HCT116 (cell line): ENCODE results near the gene L1CAM. TPM values are rescaled to one million over a fixed set of nuclear protein-coding genes. Genes with fewer than 3 reads are reported as not detected.

Source experiments
- ATAC-seq: fragments of 200-7000 bp; cut with Tn5 transposase; 2 replicates; pipeline ENCODE4 v1.9.1; 2020; ENCODE audit warnings: mild to moderate bottlenecking, moderate library complexity
- BruUV-seq: library from RNA; stranded (reverse); fragments of 400-500 nt; replicated peaks from 2 replicates; lab custom pipeline; 2021; lab: Mats Ljungman, UMichigan
- CTCF ChIA-PET: fragments of 300-600 bp; sonication (Branson Sonifier 250); formaldehyde crosslinking; loops from one replicate; lab custom pipeline; 2021; ENCODE audit warnings: antibody characterized with exemption; lab: Charles Lee
- POLR2A ChIA-PET: fragments of 300-600, 350-600 bp; sonication (Branson Sonifier 250); formaldehyde crosslinking; loops from one replicate; lab custom pipeline; 2021; ENCODE audit warnings: antibody characterized with exemption; lab: Charles Lee
- RAD21 ChIA-PET, 2 experiments: fragments of 300-600 bp; sonication (Branson Sonifier 250); formaldehyde crosslinking; loops; one replicate each; lab custom pipeline; 2023; ENCODE audit warnings: low total read pairs in 2 of 2; ENCODE audit not compliant: uncharacterized antibody in 2 of 2, unreplicated experiment in 2 of 2, low non-redundant PET in 1 of 2; lab: Charles Lee
- DNase-seq: peaks from one replicate; pipeline ENCODE4 v3.0.0-alpha.2; 2010; ENCODE audit warnings: low read depth, low spot score
- H2AFZ ChIP-seq: fragments of 200-600 bp; shearing (Covaris generic), sonication (generic); 2 replicates; pipeline ENCODE4 v1.6.1; 2017; ENCODE audit warnings: low read depth, mixed run types, mixed read lengths, antibody characterized with exemption, low read length; ENCODE audit not compliant: poor library complexity, severe bottlenecking
- H3K27ac ChIP-seq: 2 replicates; pipeline ENCODE4 v1.5.1; 2012; ENCODE audit warnings: low read depth, low read length
- H3K27me3 ChIP-seq: fragments of 200-600 bp; sonication (generic); 2 replicates; pipeline ENCODE4 v1.6.1; 2016; ENCODE audit warnings: mixed run types, low read length, mixed read lengths; ENCODE audit not compliant: insufficient read depth
- H3K36me3 ChIP-seq, 2 experiments: fragments of 200-500 bp in 1 of 2; fragments of 200-600 bp in 1 of 2; sonication (Bioruptor generic) in 1 of 2; sonication (generic) in 1 of 2; 2 replicates each; pipeline versions ENCODE4 v1.5.1 to v1.6.1; 2014 to 2016; ENCODE audit warnings: low read length in 2 of 2, inconsistent platforms in 1 of 2, mixed read lengths in 1 of 2, mixed run types in 1 of 2; ENCODE audit not compliant: insufficient read depth in 2 of 2, control insufficient read depth in 1 of 2
- H3K4me1 ChIP-seq, 2 experiments: fragments of 200-600 bp in 1 of 2; sonication (generic) in 1 of 2; 2 replicates each; pipeline versions ENCODE4 v1.5.1 to v1.6.1; 2012 to 2017; ENCODE audit warnings: low read length in 2 of 2, inconsistent platforms in 1 of 2, mild to moderate bottlenecking in 1 of 2, mixed read lengths in 1 of 2, mixed run types in 1 of 2, moderate library complexity in 1 of 2; ENCODE audit not compliant: insufficient read depth in 2 of 2, control insufficient read depth in 1 of 2
- H3K4me2 ChIP-seq: fragments of 200-600 bp; sonication (generic); 2 replicates; pipeline ENCODE4 v1.6.1; 2017; ENCODE audit warnings: mixed run types, low read length, mixed read lengths
- H3K4me3 ChIP-seq, 2 experiments: fragments of 200-600 bp in 1 of 2; sonication (generic) in 1 of 2; replicated peaks in 1 of 2; 2 replicates each; pipeline ENCODE4 v1.5.1; 2011 to 2016; ENCODE audit warnings: low read length in 2 of 2, control low read depth in 1 of 2, low read depth in 1 of 2, mild to moderate bottlenecking in 1 of 2, mixed read lengths in 1 of 2, mixed run types in 1 of 2
- H3K79me2 ChIP-seq: fragments of 200-600 bp; sonication (generic); 2 replicates; pipeline ENCODE4 v1.6.1; 2017; ENCODE audit warnings: mild to moderate bottlenecking, mixed run types, low read length, moderate library complexity, mixed read lengths; ENCODE audit not compliant: insufficient read depth
- H3K9ac ChIP-seq: fragments of 200-600 bp; sonication (generic); 2 replicates; pipeline ENCODE4 v1.6.1; 2016; ENCODE audit warnings: low read length, mixed read lengths
- H3K9me2 ChIP-seq: fragments of 200-600 bp; sonication (generic), shearing (Covaris generic); 2 replicates; pipeline ENCODE4 v1.6.1; 2017; ENCODE audit warnings: mixed run types, mild to moderate bottlenecking, moderate library complexity; ENCODE audit not compliant: insufficient read depth
- H3K9me3 ChIP-seq, 2 experiments: fragments of 200-500 bp in 1 of 2; fragments of 200-600 bp in 1 of 2; sonication (Bioruptor generic) in 1 of 2; sonication (generic) in 1 of 2; 2 replicates each; pipeline ENCODE4 v1.6.1; 2014 to 2017; ENCODE audit warnings: low read length in 2 of 2, mixed read lengths in 2 of 2, inconsistent platforms in 1 of 2, low read depth in 1 of 2, mild to moderate bottlenecking in 1 of 2, mixed run types in 1 of 2, moderate library complexity in 1 of 2; ENCODE audit not compliant: control insufficient read depth in 1 of 2, insufficient read depth in 1 of 2
- H4K20me1 ChIP-seq: fragments of 200-600 bp; sonication (generic), shearing (Covaris generic); 2 replicates; pipeline ENCODE4 v1.6.1; 2017; ENCODE audit warnings: mixed run types, mild to moderate bottlenecking, moderate library complexity; ENCODE audit not compliant: insufficient read depth
- CEBPB ChIP-seq: IDR thresholded peaks from 2 replicates; pipeline ENCODE4 v1.6.1; 2012; ENCODE audit warnings: low read depth
- ELF1 ChIP-seq: IDR thresholded peaks from 2 replicates; pipeline ENCODE4 v1.6.1; 2012; ENCODE audit warnings: low read depth, borderline replicate concordance
- EZH2 ChIP-seq: fragments of 200-600 bp; sonication (generic); IDR thresholded peaks from 2 replicates; pipeline ENCODE4 v1.6.1; 2017; ENCODE audit warnings: antibody characterized with exemption, mixed run types
- EZH2phosphoT487 ChIP-seq: fragments of 200-600 bp; IDR thresholded peaks from 2 replicates; pipeline ENCODE4 v1.6.1; 2018; ENCODE audit warnings: antibody characterized with exemption, borderline replicate concordance
- FOSL1 ChIP-seq: IDR thresholded peaks from 2 replicates; pipeline ENCODE4 v1.6.1; 2012; ENCODE audit warnings: low read depth
- POLR2A ChIP-seq: IDR thresholded peaks from 2 replicates; pipeline ENCODE4 v1.7.0; 2011; ENCODE audit warnings: borderline replicate concordance; ENCODE audit not compliant: insufficient read depth, insufficient read length; ENCODE audit errors: extremely low read depth
- POLR2AphosphoS5 ChIP-seq: IDR thresholded peaks from 2 replicates; pipeline ENCODE4 v1.6.1; 2011; ENCODE audit warnings: mild to moderate bottlenecking, low read depth, low read length, moderate library complexity
- RAD21 ChIP-seq: IDR thresholded peaks from 2 replicates; pipeline ENCODE4 v1.6.1; 2012; ENCODE audit warnings: low read depth, mild to moderate bottlenecking
- REST ChIP-seq: IDR thresholded peaks from 2 replicates; pipeline ENCODE4 v1.6.1; 2012; ENCODE audit warnings: low read depth
- SIN3A ChIP-seq: IDR thresholded peaks from 2 replicates; pipeline ENCODE4 v1.6.1; 2012; ENCODE audit warnings: low read depth
- SRF ChIP-seq: IDR thresholded peaks from 2 replicates; pipeline ENCODE4 v1.6.1; 2012; ENCODE audit warnings: low read depth
- TCF7L2 ChIP-seq: IDR thresholded peaks from 2 replicates; pipeline ENCODE4 v1.7.0; 2011; ENCODE audit warnings: borderline replicate concordance, inconsistent platforms; ENCODE audit not compliant: insufficient read depth, insufficient read length; ENCODE audit errors: extremely low read depth
- ZBTB33 ChIP-seq: IDR thresholded peaks from 2 replicates; pipeline ENCODE4 v1.6.1; 2011; ENCODE audit warnings: mild to moderate bottlenecking, low read length, moderate library complexity; ENCODE audit not compliant: insufficient replicate concordance; ENCODE audit errors: extremely low read depth
- ZFX ChIP-seq: fragments of 450-650 bp; IDR thresholded peaks from 2 replicates; pipeline ENCODE4 v1.6.1; 2017
- ZNF274 ChIP-seq: fragments of 200-500 bp; sonication (Bioruptor generic); IDR thresholded peaks from 2 replicates; pipeline ENCODE4 v1.6.1; 2014; ENCODE audit warnings: mild to moderate bottlenecking, low read depth, low read length, inconsistent platforms
- intact Hi-C: fragments of 100-400 bp; cut with micrococcal nuclease; formaldehyde crosslinking; loops from 2 replicates; pipeline ENCODE4 v1.10.0; 2022
- total RNA-seq: library from RNA; stranded (reverse); gene quantifications from one replicate; pipeline ENCODE4 v1.2.1, GENCODE V29; 2021; ENCODE audit not compliant: unreplicated experiment
- TF ChIP-seq, protein P1 (sequence below), 3 experiments: fragments of 200-600 bp in 1 of 3; sonication (generic) in 1 of 3; IDR thresholded peaks in 2 of 3; conservative IDR thresholded peaks in 1 of 3; 2 replicates each; pipeline ENCODE4 v1.5.1; 2012 to 2017; ENCODE audit warnings: low read depth in 2 of 3, low read length in 2 of 3, antibody characterized with exemption in 1 of 3, borderline replicate concordance in 1 of 3, control low read depth in 1 of 3, mild to moderate bottlenecking in 1 of 3, mixed read lengths in 1 of 3, mixed run types in 1 of 3, moderate library complexity in 1 of 3; ENCODE audit not compliant: insufficient read depth in 1 of 3
- TF ChIP-seq, protein P2 (sequence below): IDR thresholded peaks from 2 replicates; pipeline ENCODE4 v1.6.1; 2012

The L1CAM gene
- total RNA-seq, 1 experiment from 2014 or later, result 14.8 TPM

GRCh38 chrX:153874085-153874365 lies 11.9 kb downstream of the L1CAM start:
- H3K9me3 ChIP-seq, result no peaks in the 10 kb centered on the region
- no peaks in the 10 kb centered on the region for H3K27me3 ChIP-seq
- H3K4me2 ChIP-seq, result no peak overlapping the region
- H3K4me1 ChIP-seq, result no peaks in the 10 kb centered on the region
- intact Hi-C loops, result no loop called here
- H2AFZ ChIP-seq, result no peak overlapping the region
- no peak overlapping the region for H3K4me3 ChIP-seq
- H3K9ac ChIP-seq, result no peak overlapping the region
- H3K27ac ChIP-seq, result no peak overlapping the region
- H3K36me3 ChIP-seq, result no peaks in the 10 kb centered on the region
- BruUV-seq, result no TSS peak
- H4K20me1 ChIP-seq, result no peaks in the 10 kb centered on the region
- DNase-seq, result no peak
- ATAC-seq, result no peak
- no peak for TF ChIP-seq CEBPB
- TF ChIP-seq SIN3A, result no peak
- TF ChIP-seq POLR2AphosphoS5, result no peak
- TF ChIP-seq POLR2A, result no peak
- no peak for TF ChIP-seq ZNF274
- TF ChIP-seq, protein P1, sequence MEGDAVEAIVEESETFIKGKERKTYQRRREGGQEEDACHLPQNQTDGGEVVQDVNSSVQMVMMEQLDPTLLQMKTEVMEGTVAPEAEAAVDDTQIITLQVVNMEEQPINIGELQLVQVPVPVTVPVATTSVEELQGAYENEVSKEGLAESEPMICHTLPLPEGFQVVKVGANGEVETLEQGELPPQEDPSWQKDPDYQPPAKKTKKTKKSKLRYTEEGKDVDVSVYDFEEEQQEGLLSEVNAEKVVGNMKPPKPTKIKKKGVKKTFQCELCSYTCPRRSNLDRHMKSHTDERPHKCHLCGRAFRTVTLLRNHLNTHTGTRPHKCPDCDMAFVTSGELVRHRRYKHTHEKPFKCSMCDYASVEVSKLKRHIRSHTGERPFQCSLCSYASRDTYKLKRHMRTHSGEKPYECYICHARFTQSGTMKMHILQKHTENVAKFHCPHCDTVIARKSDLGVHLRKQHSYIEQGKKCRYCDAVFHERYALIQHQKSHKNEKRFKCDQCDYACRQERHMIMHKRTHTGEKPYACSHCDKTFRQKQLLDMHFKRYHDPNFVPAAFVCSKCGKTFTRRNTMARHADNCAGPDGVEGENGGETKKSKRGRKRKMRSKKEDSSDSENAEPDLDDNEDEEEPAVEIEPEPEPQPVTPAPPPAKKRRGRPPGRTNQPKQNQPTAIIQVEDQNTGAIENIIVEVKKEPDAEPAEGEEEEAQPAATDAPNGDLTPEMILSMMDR (IDR thresholded peaks at IDR 0.05 in 2 of 3, conservative IDR thresholded peaks at IDR 0.05 in 1 of 3; ENCODE audit: borderline replicate concordance in 1 of 3, insufficient read depth in 1 of 3, low read depth in 2 of 3, low read length in 2 of 3), result no peak
- TF ChIP-seq, protein P2, sequence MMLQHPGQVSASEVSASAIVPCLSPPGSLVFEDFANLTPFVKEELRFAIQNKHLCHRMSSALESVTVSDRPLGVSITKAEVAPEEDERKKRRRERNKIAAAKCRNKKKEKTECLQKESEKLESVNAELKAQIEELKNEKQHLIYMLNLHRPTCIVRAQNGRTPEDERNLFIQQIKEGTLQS, result no peak
- TF ChIP-seq SRF, result no peak
- no peak for TF ChIP-seq RAD21
- no peak for TF ChIP-seq FOSL1
- TF ChIP-seq ZFX, result no peak
- no peak for TF ChIP-seq ELF1
- no peak for TF ChIP-seq ZBTB33
- no peak for TF ChIP-seq EZH2phosphoT487
- no peak for TF ChIP-seq TCF7L2
- TF ChIP-seq EZH2, result no peak
- TF ChIP-seq REST, result no peak
- CTCF ChIA-PET, result no interaction called here
- no peaks in the 10 kb centered on the region for H3K79me2 ChIP-seq
- RAD21 ChIA-PET, result no interaction called here
- no peaks in the 10 kb centered on the region for H3K9me2 ChIP-seq
- POLR2A ChIA-PET, result no interaction called here
